HG02970 (cell line): ENCODE measurements around the gene DRGX.

Source experiments
- ATAC-seq: cut with Tn5 transposase; IDR thresholded peaks from one replicate; pipeline ENCODE4 v1.9.1; 2021; ENCODE audit warnings: mild to moderate bottlenecking, moderate library complexity, moderate number of reproducible peaks; ENCODE audit not compliant: unreplicated experiment, low FRiP score

DRGX gene

GRCh38 chr10:49384268-49384953 lies 11.5 kb downstream of the DRGX start:
- no peak for ATAC-seq

DNA sequence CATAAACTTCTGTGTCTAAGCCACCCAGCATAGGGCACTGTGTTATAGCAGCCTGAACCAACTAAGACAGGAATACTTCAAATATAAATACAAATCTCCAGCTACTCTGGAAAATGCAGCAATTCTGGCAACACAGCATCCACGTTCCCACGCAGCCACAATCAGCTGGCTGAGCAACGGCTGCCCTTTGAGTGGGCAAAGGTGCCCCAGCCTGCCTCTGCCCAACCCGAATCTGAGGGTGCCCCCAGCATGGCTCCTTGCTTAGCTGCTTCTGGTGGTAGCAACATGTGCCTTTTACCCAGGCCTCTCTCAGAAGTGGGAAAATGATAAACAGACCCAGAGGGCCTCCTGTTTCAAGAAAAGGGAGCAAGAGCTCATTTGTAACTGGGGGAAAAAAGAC lies 12.0 kb downstream of the DRGX start:
- no peak for ATAC-seq

DNA sequence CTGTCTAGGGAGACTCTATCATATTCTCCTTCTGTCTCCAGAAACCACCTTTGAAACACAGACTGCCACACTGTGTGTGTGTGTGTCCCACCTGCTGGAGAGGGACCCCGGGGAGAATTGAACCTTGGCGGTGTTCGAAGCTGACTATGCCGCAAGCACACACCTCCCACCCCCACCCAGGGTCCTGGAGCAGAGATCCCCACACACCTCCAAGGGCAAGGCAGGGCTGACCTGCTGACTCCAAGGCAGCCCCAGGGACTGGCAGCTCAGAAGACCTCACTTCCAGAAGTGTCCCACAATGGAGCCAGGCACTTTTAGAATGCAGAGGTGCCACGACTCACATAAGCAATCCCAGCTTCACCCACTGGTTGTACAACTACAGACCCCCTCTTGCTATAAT lies 13.1 kb downstream of the DRGX start:
- ATAC-seq: no peak

- ATAC-seq: no peak
Measured at GRCh38 chr10:49382226-49382625, 13.7 kb downstream of the DRGX start.

DNA sequence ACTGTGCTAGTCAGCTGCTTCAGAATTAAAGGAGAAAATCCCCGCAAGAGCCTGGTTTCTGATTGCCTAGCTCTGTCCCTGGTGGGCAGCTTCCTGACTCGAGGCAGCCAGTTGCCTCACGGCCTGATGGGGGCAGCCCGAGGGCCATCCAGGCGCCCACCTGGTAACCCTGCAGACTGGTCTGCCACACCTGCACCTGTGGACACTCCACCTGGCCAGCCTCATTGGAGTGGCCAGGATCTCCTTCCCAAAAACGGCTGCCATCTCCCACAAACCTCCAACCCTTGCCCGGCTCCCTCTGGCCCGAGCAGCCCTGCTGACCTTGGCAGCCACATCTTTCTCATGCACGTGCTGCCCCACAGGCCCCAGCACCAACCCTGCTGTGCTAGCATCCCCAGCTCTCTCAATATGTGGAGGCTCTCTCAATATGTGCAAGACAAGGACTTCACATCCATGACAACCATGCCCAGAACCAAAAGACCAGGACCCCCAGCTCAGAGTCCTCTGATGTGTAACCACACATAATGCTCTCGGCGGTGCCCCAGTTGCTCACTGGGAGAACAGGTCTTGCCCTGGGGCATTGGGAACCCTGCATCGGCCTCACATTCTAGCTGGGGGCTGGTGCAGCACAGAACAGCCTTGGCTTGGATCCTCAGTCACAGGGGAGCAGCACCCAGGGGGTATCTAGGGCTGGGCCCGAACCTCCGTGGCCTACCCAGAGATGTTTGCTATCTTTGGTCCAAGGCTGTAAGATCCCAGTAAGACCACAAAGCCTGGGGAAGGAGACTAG lies 14.6 kb downstream of the DRGX start:
- ATAC-seq: no peak

GRCh38 chr10:49379596-49380410 lies 16.1 kb downstream of the DRGX start:
- no peak for ATAC-seq

DNA sequence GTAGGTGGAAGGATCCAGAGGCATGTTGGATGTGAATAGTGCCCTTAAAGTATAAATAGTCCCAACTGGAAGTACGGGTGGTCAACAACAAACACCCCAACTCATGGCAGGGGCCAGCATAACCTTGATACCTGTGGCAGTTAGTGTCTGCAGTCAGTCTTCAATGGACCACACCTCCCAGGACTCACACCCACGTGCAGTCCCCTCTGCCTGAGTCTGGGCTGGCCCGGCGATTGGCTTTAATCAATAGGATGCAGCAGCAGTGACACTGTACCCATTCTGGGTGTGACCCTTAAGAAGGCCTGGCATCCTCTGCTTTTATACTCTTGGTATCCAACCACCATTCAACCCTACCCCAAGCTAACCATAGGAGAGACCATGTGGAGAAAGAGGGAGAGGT lies 18.6 kb downstream of the DRGX start:
- no peak for ATAC-seq

GRCh38 chr10:49375611-49376010 lies 20.3 kb downstream of the DRGX start:
- ATAC-seq: no peak

DNA sequence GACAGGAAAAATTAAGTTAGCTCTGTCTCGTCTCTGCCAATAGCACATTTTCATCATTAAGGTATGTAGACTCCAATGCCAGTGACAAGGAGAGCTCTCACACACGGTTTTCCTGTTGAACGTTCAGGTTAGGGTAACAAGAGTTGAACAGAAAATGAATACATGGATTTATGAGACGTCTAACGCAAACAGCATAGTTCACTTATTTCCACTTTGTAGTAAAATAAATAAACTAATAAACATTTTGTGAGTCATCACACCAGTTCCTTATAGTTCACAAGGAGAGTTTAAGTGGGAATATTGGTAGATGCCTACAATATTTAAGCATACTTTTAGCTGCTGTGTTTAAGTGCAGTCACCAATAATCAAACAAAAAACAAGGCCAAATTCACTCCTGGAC lies 21.1 kb downstream of the DRGX start:
- ATAC-seq: no peak

- no peak for ATAC-seq
Measured at GRCh38 chr10:49373361-49373760, 22.5 kb downstream of the DRGX start.

DNA sequence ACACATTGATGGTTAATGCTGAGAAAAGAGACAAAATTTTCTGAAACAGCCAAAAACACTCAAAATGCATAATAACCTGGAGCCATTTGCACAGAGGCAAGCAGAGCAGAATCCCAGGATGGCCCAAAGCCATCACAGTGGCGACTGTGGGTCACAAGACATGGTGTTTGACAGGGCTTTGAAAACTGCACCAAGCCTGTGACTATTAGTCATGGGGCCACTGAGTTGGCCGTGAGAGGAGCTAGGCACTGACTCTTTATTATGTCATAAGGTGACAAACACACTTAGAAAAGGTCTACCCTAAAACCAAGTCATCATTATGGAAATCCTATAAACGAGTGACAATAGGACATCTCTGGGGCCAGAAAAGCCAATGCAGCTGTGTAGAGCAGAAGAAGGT lies 23.9 kb downstream of the DRGX start:
- no peak for ATAC-seq

DNA sequence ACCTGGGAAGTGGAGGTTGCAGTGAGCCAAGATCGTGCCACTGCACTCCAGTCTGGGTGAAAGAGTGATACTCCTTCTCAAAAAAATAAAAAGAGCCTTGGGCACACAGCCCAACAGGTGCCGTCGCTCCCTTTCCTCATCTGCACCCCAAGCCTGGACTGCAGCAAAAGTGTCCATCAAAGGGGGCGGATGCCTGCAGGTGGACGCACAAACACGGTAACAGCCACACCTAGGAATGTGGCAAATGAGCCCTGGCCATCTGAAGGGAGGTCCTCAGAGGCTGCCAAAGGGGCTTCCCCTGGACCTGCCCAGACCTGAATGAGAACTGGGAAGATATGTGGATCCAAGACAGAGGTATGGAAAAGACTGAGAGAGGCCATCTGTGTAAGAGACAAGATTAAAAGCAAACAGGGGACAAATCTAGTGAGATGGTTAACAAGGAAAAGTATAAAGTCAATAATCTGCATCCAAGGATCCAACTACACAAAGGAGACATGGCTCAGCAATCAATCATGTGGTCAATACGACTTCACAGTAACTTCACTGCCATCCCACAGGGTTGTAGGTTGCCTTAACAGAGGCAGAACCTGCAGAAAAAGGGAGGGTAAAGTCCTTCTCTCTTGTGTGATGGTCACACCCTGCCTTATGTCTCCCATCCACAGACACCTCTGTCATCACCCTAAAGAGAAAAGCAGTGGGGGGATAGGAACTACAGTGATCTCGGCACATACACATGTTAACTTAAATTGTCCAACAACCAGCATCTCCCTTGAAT lies 25.4 kb downstream of the DRGX start:
- no peak for ATAC-seq

DNA sequence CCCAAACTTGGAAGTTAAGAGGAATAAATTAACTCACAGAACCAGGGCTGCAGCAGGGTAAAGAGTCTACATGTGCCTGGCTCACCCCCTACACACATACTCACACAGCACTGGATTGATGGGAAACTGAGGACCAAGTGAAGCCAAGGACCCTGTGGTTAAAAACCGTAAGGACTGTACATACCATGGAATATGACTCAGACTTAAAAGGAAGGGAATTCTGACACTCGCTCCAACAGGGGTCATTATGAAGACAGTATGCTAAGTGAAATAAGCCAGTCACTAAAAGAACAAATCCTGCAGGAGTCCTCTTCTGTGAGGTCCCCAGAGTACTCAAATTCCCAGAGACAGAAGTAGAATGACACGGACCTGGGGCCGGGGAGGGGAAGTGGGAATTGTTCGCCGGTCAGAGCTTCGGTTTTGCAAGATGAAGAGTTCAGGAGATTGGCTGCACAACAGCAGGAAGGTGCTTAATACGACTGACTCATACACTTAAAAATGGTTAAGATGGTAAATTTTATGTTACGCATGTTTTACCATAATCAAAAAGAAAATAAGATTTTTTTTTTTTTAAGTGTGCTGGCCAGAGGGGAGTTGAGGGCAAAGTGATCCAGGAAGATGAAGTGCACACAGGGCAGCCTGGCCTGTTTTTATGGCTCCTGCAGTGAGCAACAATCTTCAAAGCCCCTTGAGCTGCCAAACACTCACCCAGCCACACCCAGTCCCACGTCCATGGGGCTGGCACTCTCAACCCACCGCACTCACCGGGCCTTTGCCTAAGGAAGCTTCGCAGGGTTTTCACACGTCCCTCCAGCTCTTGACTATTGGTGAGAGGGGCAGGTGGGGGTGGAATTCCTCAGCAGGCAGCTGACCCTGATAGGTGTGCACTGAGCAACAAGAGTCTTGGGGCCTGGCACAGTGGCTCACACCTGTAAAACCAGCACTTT lies 26.4 kb downstream of the DRGX start:
- ATAC-seq: no peak

GRCh38 chr10:49368256-49368655 lies 27.6 kb downstream of the DRGX start:
- ATAC-seq: no peak

GRCh38 chr10:49367600-49367999 lies 28.3 kb downstream of the DRGX start:
- no peak for ATAC-seq

- no peak for ATAC-seq
Measured at GRCh38 chr10:49366460-49366859, 29.4 kb downstream of the DRGX start.

- no peak for ATAC-seq
Measured at GRCh38 chr10:49365675-49366415, 30.0 kb downstream of the DRGX start.

DNA sequence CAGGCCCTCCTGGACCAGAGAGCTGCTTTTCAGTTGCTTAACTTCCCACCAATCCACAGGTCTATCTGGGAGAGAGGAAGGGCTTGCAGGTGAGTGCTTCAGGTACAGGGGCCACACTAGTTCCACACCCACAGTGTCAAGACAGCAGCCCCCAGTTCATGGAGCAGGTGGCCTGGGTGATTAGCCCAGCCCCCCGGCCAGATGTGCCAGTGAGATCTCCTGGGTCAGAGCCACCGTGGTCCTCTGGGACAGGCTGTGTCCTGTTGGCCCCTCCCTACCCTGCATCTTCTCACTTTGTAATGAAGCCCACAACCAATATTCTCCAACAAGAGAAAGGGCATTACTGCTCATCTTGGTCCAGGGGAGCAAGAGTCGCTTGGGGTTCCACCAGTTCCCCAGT lies 30.6 kb downstream of the DRGX start:
- ATAC-seq: no peak

GRCh38 chr10:49364747-49365146 lies 31.1 kb downstream of the DRGX start:
- ATAC-seq: no peak
